Left renal cortex interstitium (tissue), 4 donors: ENCODE measurements around the gene ZC3H18. TPM values are rescaled to one million over a fixed set of nuclear protein-coding genes. Genes with fewer than 3 reads are reported as not detected.
"Not testable (repeated sequence)": the region's sequence is repeated elsewhere in the genome, so short reads cannot be mapped to it uniquely, and the experiment has no call there.

Source experiments
- DNase-seq, 4 donors: peaks; one replicate each; pipeline ENCODE4 v3.0.0-alpha.2; 2013; ENCODE audit warnings: low read depth in 4 of 4, low spot score in 2 of 4, missing footprints in 1 of 4
- polyA plus RNA-seq, 4 donors: library from polyadenylated mRNA; unstranded; fragments of 120-200 nt; gene quantifications; one replicate each; pipeline ENCODE4 v1.2.1, GENCODE V29; 2013; ENCODE audit not compliant: insufficient read length in 4 of 4

Gene ZC3H18
- polyA plus RNA-seq, 4 donors = 29.3 to 51.0 (median 44.5) TPM

GRCh38 chr16:88600539-88600896 is 30.3 kb downstream of the ZC3H18 start:
- DNase-seq = no peak

GRCh38 chr16:88601313-88602036 is 31.3 kb downstream of the ZC3H18 start:
- DNase-seq = no peak

DNA sequence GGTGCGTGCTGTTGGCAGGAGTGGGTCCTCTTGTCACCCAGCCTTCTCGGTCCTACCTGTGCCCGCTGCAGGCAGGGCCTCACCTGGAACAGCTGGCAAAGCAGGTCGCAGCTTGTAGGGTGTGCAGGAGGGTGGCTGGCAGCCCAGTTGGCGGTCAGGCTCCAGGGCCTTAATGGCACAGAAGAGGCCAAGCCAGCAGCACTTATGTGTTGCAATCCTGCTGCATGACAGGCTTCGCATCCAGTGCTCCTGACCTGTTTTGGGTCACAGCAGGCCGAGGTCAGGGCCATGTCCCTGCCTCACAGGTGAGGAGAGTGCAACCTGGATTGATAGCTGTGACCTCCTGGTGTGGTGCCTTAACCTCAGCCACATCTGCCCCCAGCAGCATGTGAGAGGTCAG is 31.9 kb downstream of the ZC3H18 start:
- DNase-seq = no peak

DNA sequence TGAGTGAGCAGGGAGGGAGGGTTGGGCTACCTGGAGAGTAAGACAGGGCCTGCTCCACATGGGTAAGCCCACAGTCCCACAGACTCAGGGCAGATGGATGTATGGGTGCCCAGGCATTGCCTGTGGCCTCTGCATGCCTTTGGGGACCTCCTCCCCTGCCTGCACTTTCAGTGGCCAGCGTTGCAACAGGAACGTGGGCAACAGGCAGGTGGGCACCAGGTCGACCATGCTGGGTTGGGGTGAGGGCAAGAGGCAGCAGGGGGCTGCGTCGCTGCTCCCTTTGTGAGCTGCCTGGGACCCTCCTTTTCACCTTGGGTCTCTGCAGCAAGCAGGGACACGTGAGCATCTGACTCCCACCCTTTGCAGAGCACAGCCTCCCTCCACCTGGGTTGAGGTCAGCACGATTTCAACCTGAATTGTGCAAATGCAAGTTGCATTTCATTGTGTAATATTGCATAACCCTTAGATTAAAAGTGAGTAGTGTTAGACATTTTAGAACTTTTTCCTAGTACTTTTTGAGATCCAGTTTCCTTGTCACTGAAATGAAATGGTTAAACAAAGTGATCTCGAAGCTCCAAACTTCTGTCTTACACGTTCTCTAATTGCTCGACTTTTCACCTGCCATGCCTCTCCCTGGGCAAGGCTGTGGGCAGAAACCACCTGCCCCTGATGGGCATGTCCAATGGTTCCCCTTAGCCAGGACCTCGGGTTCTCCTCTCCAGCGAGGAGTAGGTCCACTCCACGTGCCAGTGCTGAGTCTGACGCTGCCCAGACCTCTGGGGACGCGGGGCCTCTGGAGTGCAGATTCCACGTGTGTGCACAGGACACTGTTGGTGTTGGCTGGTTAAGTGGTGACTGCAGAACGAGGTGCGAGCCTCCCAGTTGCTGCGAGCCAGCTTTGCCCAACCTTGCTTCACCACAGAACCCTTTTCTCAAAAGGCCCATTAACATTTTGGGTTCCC is 35.3 kb downstream of the ZC3H18 start:
- no peak for DNase-seq

DNA sequence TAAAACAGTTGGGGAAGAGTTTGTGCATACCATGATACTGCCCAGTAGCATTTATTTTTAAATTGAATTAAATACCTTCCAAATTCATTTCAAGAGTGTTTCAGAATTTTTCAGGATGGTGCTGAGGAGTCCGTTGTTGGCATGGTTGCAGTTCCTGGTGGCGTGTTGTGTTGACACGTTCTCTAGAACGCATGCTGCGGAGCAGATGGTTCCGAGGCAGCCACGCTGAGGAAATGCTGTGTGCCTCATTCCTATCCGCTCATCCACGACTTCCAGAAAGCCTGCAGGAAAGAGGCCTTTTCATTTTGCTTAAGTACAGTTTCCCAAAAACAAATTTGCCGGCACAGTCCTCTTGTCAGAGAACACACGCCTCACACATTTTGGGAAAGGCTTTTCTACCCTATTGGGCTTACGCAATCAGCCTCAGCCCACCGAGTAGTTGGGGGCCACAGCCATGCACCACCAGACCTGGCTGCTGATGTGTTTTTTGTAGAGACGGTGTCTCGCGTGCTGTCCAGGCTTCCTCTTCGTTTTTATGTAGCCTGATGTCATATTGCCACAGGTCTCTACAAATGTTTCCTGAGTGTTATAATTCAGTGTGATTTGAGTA is 36.0 kb downstream of the ZC3H18 start:
- DNase-seq = no peak

DNA sequence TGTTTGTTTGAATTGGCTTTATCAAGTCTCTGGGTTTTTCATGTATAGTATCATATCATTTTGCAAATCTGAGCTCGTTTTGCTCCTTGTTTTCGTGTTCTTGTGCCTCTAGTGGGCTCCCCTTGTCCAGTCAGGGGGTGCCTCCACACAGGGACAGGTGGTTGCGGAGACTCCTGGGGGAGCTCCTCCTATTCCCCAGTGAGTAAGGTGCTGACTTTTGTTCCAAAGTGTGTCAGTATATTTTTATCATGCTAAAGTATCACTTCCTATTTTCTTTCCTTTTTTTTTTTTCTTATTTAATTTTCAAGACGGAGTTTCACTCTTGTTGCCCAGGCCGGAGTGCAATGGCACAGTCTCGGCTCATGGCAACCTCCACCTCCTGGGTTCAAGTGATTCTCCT is 37.9 kb downstream of the ZC3H18 start:
- DNase-seq = no peak

DNA sequence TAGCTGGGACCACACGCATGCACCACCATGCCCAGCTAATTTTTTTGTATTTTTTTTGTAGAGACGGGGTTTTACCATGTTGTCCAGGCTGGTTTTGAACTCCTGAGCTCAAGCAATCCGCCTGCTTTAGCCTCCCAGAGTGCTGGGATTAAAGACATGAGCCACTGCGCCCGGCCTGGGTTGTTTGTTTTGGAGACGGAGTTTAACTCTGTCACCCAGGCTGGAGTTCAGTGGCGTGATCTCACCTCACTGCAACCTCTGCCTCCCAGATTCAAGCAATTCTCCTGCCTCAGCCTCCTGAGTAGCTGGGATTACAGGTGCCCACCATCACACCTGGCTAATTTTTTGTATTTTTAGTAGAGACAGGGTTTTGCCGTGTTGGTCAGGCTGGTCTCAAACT is 39.2 kb downstream of the ZC3H18 start:
- DNase-seq = not testable (repeated sequence)

GRCh38 chr16:88610080-88610479 is 39.9 kb downstream of the ZC3H18 start:
- DNase-seq = no peak

- DNase-seq = peak in 3 of 4 donors; percentile 28 to 67 (median 50)
Measured at GRCh38 chr16:88610909-88611812, 41.0 kb downstream of the ZC3H18 start.

- DNase-seq = no peak
Measured at GRCh38 chr16:88613293-88613692, 43.1 kb downstream of the ZC3H18 start.

- no peak for DNase-seq
Measured at GRCh38 chr16:88613911-88614817, 44.0 kb downstream of the ZC3H18 start.

- DNase-seq = no peak
Measured at GRCh38 chr16:88614818-88615580, 44.8 kb downstream of the ZC3H18 start.

GRCh38 chr16:88616320-88616719 is 46.1 kb downstream of the ZC3H18 start:
- DNase-seq = no peak

DNA sequence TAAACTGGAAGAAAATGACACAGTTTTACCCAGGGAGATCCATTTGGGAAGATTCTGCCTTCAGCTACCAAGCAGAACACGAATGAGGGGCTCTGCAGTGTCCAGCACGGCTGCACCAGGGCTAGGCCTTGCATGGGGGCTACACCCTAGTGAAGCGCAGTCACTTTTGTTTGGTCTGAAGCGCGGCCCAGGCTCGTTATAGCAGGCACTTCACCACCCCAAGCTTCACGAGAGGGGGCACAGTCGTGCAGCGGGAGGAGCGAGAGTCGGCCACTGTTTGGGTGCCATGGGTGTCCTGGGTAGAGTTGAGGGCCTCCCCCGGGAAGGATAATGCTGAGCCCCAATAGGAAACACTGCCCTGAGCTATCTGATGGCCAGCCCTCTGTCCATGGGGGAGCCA is 46.5 kb downstream of the ZC3H18 start:
- no peak for DNase-seq

DNA sequence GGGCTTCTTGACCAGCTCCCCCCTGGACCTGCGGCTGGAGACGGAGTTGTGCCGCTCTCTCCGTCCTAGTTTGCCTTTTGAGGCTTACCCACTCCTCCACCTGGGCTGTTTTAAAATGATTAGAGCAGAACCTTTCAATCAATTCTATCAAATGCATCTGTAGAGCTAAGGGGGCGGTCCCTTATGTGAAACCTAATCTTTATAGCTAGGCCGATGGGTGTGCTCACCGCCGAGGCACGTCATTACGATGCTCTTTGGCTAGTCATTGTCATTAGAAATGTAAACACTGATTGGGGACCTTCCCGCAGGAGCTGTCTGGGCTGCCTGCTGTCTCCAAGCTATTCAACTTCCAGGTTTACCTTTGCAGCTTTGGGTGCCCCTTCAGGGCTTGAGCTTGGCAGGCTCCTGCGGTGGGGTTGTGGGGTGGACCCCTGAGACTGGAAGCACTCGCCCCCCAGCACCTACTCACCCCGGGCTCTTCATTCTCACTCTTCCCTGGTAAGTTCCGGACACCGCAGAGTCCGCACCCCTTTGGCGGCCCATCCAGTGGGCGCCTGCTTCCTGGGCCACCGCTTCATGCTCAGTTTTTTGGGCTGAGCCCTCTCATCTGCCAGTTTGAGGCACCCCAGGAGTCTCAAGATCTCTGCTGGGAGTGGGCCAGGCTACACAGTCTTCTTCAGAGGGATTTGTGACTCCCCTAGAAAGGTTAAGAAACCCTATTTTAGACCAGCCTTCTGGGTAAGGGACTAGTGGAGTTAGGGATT is 47.2 kb downstream of the ZC3H18 start:
- no peak for DNase-seq

GRCh38 chr16:88618182-88618955 is 48.2 kb downstream of the ZC3H18 start:
- DNase-seq = no peak
